Activated CD4-positive, CD25-positive, alpha-beta regulatory T cell (primary cell): ENCODE results near the gene KIF1B.
"Not testable (repeated sequence)": the region's sequence is repeated elsewhere in the genome, so short reads cannot be mapped to it uniquely, and the experiment has no call there.

Experiments used
- DNase-seq, 4 experiments: peaks; one replicate each; lab custom pipeline; 2025; lab: John Stamatoyannopoulos, UW

Gene KIF1B

GRCh38 chr1:10237157-10237539, 26.8 kb downstream of the KIF1B start:
- DNase-seq, result no peak

GRCh38 chr1:10242135-10242534, 31.8 kb downstream of the KIF1B start:
- DNase-seq, result no peak

- DNase-seq, result no peak
Measured at GRCh38 chr1:10242811-10243210, 32.4 kb downstream of the KIF1B start.

GRCh38 chr1:10245674-10246073, 35.3 kb downstream of the KIF1B start:
- DNase-seq, result no peak

- no peak for DNase-seq
Measured at GRCh38 chr1:10249808-10250457, 39.6 kb downstream of the KIF1B start.

GRCh38 chr1:10250663-10251062, 40.3 kb downstream of the KIF1B start:
- DNase-seq, result no peak

- not testable (repeated sequence) for DNase-seq
Measured at GRCh38 chr1:10251325-10252108, 41.1 kb downstream of the KIF1B start.

GRCh38 chr1:10252508-10252907, 42.1 kb downstream of the KIF1B start:
- DNase-seq, result no peak

- DNase-seq, result no peak
Measured at GRCh38 chr1:10253149-10253548, 42.8 kb downstream of the KIF1B start.

GRCh38 chr1:10253755-10254154, 43.4 kb downstream of the KIF1B start:
- no peak for DNase-seq

- DNase-seq, result no peak
Measured at GRCh38 chr1:10257851-10258250, 47.5 kb downstream of the KIF1B start.

GRCh38 chr1:10259547-10259946, 49.2 kb downstream of the KIF1B start:
- not testable (repeated sequence) for DNase-seq

GRCh38 chr1:10263450-10264082, 53.2 kb downstream of the KIF1B start:
- no peak for DNase-seq

GRCh38 chr1:10265027-10265426, 54.7 kb downstream of the KIF1B start:
- no peak for DNase-seq

GRCh38 chr1:10265900-10266299, 55.5 kb downstream of the KIF1B start:
- no peak for DNase-seq

- DNase-seq, result no peak
Measured at GRCh38 chr1:10267319-10267718, 56.9 kb downstream of the KIF1B start.

GRCh38 chr1:10267921-10268320, 57.6 kb downstream of the KIF1B start:
- no peak for DNase-seq

GRCh38 chr1:10271090-10271489, 60.7 kb downstream of the KIF1B start:
- DNase-seq, result no peak

GRCh38 chr1:10271869-10272268, 61.5 kb downstream of the KIF1B start:
- no peak for DNase-seq

GRCh38 chr1:10272274-10272673, 61.9 kb downstream of the KIF1B start:
- no peak for DNase-seq

GRCh38 chr1:10278880-10279279, 68.5 kb downstream of the KIF1B start:
- DNase-seq, result no peak

GRCh38 chr1:10280439-10281350, 70.3 kb downstream of the KIF1B start:
- no peak for DNase-seq
